Ascending aorta (tissue), 2 donors: ENCODE results near the gene EFEMP2. TPM values are rescaled to one million over a fixed set of nuclear protein-coding genes. Genes with fewer than 3 reads are reported as not detected.

Source experiments
- DNase-seq, 2 donors: peaks; one replicate each; pipeline ENCODE4 v3.0.0-alpha.2; 2019; ENCODE audit warnings: low spot score in 2 of 2
- H3K27ac ChIP-seq, 2 donors: fragments of 200-600 bp; sonication (generic); one replicate each; pipeline ENCODE4 v1.5.1; 2016 to 2017; ENCODE audit warnings: mild to moderate bottlenecking in 1 of 2
- H3K27me3 ChIP-seq: fragments of 200-600 bp; sonication (generic); one replicate; pipeline ENCODE4 v1.5.1; 2017
- H3K36me3 ChIP-seq, 2 donors: fragments of 200-600 bp; sonication (generic); one replicate each; pipeline ENCODE4 v1.5.1; 2016
- H3K4me1 ChIP-seq, 2 donors: fragments of 200-600 bp; sonication (generic); one replicate each; pipeline ENCODE4 v1.5.1; 2016 to 2017; ENCODE audit warnings: mild to moderate bottlenecking in 1 of 2
- H3K4me3 ChIP-seq, 2 donors: fragments of 200-600 bp; sonication (generic); one replicate each; pipeline ENCODE4 v1.5.1; 2016 to 2017; ENCODE audit warnings: mild to moderate bottlenecking in 1 of 2
- H3K9me3 ChIP-seq, 2 donors: fragments of 200-600 bp; sonication (generic); one replicate each; pipeline ENCODE4 v1.5.1; 2016
- intact Hi-C: fragments of 100-400 bp; cut with DNase I; formaldehyde crosslinking; loops from one replicate; pipeline ENCODE4 v1.15.1; 2023
- total RNA-seq: library from RNA; depleted of rRNA; stranded (reverse); fragments of >200 nt; gene quantifications from one replicate; pipeline ENCODE4 v1.1.0, GENCODE V29; 2016
- TF ChIP-seq, protein P1 (sequence below), 3 experiments: fragments of 200-600 bp in 2 of 3; fragments of 450-650 bp in 1 of 3; sonication (generic) in 2 of 3; IDR thresholded peaks; one replicate each; pipeline ENCODE4 v1.5.1; 2016 to 2019; ENCODE audit warnings: antibody characterized with exemption in 3 of 3, mild to moderate bottlenecking in 1 of 3, moderate library complexity in 1 of 3

The EFEMP2 gene
- total RNA-seq, 1 donor from 2014 or later = 92.8 TPM

DNA sequence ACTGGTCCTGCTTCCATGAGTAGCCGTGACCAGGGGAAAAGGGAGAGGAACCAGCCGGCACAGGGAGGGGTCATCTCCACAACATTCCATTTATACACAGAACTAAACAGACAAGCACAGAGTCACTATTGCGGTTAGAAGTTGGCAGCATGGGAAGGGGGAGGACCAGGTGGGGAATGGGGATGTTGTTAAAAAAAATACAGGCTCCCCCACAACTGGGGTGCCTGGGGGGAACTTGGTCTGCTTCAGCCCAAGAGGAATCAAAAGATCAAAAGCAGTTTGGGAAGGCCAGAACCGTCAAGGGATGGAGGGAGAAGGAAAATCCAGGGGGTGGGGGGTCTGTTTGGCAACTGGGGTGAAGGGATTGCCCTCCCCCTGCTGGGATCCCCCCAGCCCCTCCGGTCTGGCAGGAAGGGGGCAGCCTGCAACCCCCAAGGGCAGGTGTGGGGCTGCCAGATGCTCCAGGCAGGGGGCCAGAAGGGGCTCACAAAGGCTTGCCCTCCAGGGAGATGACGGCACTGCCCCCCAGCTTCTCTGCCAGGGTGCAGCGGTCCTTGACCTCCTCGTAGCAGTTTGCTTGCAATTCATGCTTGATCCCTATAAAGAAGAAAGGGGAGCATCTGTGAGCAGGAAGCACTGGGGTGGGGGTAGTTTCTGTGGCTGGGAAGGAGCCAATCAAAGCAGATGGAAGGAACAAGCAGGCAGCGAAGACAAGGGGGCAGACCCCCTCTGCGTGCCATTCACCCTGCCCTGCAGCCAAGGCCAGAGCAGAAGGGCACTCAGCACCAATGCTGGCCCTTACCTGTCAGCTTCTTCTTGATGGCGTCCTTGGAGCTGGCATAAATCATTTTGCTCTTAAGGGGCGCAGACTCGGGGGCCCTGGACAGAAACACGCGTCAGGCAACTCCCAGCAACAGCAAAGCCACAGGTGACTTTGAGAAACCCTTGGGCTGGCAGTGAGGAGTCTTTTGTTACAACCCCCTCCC, 17.5 kb downstream of the EFEMP2 start:
- no peak overlapping the region for H3K27ac ChIP-seq
- H3K4me3 ChIP-seq = no peak overlapping the region
- H3K27me3 ChIP-seq = no peaks in the 10 kb centered on the region
- intact Hi-C loops = loop anchor here (5.0 to 10.0 kb wide), 2 partner anchors 410 to 438 kb away; partner anchors contain the start of gene RAB1B
- peaks cover 50 to 55% of the 10 kb centered on the region in 2 donors for H3K36me3 ChIP-seq
- H3K9me3 ChIP-seq = no peaks in the 10 kb centered on the region
- no peak for DNase-seq
- TF ChIP-seq, protein P1, sequence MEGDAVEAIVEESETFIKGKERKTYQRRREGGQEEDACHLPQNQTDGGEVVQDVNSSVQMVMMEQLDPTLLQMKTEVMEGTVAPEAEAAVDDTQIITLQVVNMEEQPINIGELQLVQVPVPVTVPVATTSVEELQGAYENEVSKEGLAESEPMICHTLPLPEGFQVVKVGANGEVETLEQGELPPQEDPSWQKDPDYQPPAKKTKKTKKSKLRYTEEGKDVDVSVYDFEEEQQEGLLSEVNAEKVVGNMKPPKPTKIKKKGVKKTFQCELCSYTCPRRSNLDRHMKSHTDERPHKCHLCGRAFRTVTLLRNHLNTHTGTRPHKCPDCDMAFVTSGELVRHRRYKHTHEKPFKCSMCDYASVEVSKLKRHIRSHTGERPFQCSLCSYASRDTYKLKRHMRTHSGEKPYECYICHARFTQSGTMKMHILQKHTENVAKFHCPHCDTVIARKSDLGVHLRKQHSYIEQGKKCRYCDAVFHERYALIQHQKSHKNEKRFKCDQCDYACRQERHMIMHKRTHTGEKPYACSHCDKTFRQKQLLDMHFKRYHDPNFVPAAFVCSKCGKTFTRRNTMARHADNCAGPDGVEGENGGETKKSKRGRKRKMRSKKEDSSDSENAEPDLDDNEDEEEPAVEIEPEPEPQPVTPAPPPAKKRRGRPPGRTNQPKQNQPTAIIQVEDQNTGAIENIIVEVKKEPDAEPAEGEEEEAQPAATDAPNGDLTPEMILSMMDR (IDR thresholded peaks at IDR 0.05) = no peak
- peaks cover 7 to 16% of the 10 kb centered on the region in 2 donors for H3K4me1 ChIP-seq

DNA sequence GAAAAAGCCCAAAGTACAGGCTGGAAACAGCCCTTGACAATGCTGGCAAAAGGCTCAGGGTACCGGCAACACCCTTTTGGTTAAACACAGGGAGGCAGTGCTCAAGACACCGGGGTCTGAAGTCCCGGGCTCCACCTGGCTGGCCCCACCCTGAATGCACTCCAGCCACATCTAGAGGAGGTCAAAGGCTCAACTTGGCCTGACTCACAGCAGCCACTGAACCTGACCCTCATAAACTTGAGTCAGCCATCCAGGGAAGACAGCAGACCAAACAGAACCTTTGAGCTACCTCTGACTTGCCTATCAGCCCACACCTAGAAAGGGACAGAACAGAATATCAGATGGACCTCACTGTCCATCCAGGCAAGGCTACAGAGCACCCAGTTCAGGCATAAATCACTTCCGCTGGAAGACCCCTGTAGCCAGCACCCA, 18.4 kb downstream of the EFEMP2 start:
- DNase-seq = no peak
- Histone ChIP-seq H3K4me1 (peaks cover 7 to 16% of the 10 kb centered on the region in 2 donors), H3K27ac (no peak overlapping the region), H3K27me3 (no peaks in the 10 kb centered on the region), H3K4me3 (no peak overlapping the region), H3K9me3 (no peaks in the 10 kb centered on the region), H3K36me3 (peaks cover 50 to 55% of the 10 kb centered on the region in 2 donors)
- intact Hi-C loops = loop anchor here (10.0 kb wide), 1 partner anchor 411 kb away; the partner anchor contains the start of gene RAB1B
- TF ChIP-seq, protein P1 (IDR thresholded peaks at IDR 0.05) = no peak

- Histone ChIP-seq H3K27me3 (no peaks in the 10 kb centered on the region), H3K27ac (no peak overlapping the region), H3K36me3 (peaks cover 50 to 55% of the 10 kb centered on the region in 2 donors), H3K9me3 (no peaks in the 10 kb centered on the region), H3K4me1 (peaks cover 7 to 16% of the 10 kb centered on the region in 2 donors), H3K4me3 (no peak overlapping the region)
- intact Hi-C loops = loop anchor here (10.0 kb wide), 1 partner anchor 411 kb away; the partner anchor contains the start of gene RAB1B
- DNase-seq = no peak
- TF ChIP-seq, protein P1 (IDR thresholded peaks at IDR 0.05) = no peak
Measured at GRCh38 chr11:65853246-65853979, 19.2 kb downstream of the EFEMP2 start.

GRCh38 chr11:65852508-65853245, 19.9 kb downstream of the EFEMP2 start:
- TF ChIP-seq, protein P1 (IDR thresholded peaks at IDR 0.05) = no peak
- peaks cover 7 to 16% of the 10 kb centered on the region in 2 donors for H3K4me1 ChIP-seq
- no peak for DNase-seq
- no peak overlapping the region for H3K4me3 ChIP-seq
- H3K9me3 ChIP-seq = no peaks in the 10 kb centered on the region
- no peak overlapping the region for H3K27ac ChIP-seq
- H3K36me3 ChIP-seq = peaks cover 50 to 55% of the 10 kb centered on the region in 2 donors
- no peaks in the 10 kb centered on the region for H3K27me3 ChIP-seq
- intact Hi-C loops = loop anchor here (10.0 kb wide), 1 partner anchor 412 kb away; the partner anchor contains the start of gene RAB1B
